T-cell (primary cell): ENCODE data around the gene GRIN2C. TPM values are rescaled to one million over a fixed set of nuclear protein-coding genes. Genes with fewer than 3 reads are reported as not detected.

Experiments used
- ATAC-seq, 4 experiments: fragments of 200-7000 bp in 3 of 4; fragments of 150-1000 bp in 1 of 4; cut with Tn5 transposase; replicated peaks in 1 of 4; 1 replicate in 3 of 4; 2 replicates in 1 of 4; pipeline ENCODE4 v1.10.0; 2021; ENCODE audit warnings: moderate library complexity in 3 of 4, mild to moderate bottlenecking in 2 of 4, moderate number of reproducible peaks in 1 of 4
- CTCF ChIA-PET, 2 donors: fragments of 300-600 bp; sonication (Branson Sonifier 250); formaldehyde crosslinking; loops; one replicate each; lab custom pipeline; 2022; ENCODE audit warnings: antibody characterized with exemption in 2 of 2; lab: Charles Lee
- POLR2A ChIA-PET, 2 donors: fragments of 300-600 bp; sonication (Branson Sonifier 250); formaldehyde crosslinking; loops; one replicate each; lab custom pipeline; 2022; ENCODE audit warnings: antibody characterized with exemption in 2 of 2; lab: Charles Lee
- DNase-seq, 35 experiments: peaks; one replicate each; pipeline versions ENCODE4 v3.0.0 to v3.0.0-alpha.2; 2013 to 2023
- H3K27ac ChIP-seq: one replicate; pipeline ENCODE4 v1.5.1; 2013; ENCODE audit warnings: low read length
- H3K27me3 ChIP-seq, 2 experiments: replicated peaks in 1 of 2; 1 replicate in 1 of 2; 2 replicates in 1 of 2; pipeline versions ENCODE4 v1.6.1 to v1.7.0; 2013; ENCODE audit warnings: low read length in 1 of 2, mixed read lengths in 1 of 2; ENCODE audit not compliant: control insufficient read depth in 2 of 2, insufficient read depth in 2 of 2; ENCODE audit errors: extremely low read depth in 1 of 2
- H3K36me3 ChIP-seq, 2 donors: 1 replicate in 1 of 2; 2 replicates in 1 of 2; pipeline versions ENCODE4 v1.6.1 to v1.7.0; 2013; ENCODE audit warnings: low read length in 1 of 2; ENCODE audit not compliant: control insufficient read depth in 2 of 2, insufficient read depth in 1 of 2; ENCODE audit errors: extremely low read depth in 1 of 2
- H3K4me1 ChIP-seq, 2 experiments: 1 replicate in 1 of 2; 2 replicates in 1 of 2; pipeline versions ENCODE4 v1.6.1 to v1.7.0; 2013; ENCODE audit warnings: low read length in 2 of 2, mixed read lengths in 1 of 2; ENCODE audit not compliant: insufficient read depth in 2 of 2, control insufficient read depth in 1 of 2; ENCODE audit errors: extremely low read depth in 1 of 2
- H3K4me3 ChIP-seq, 2 donors: 1 replicate in 1 of 2; 2 replicates in 1 of 2; pipeline versions ENCODE4 v1.5.1 to v1.7.0; 2013; ENCODE audit warnings: mild to moderate bottlenecking in 2 of 2, low read length in 1 of 2, moderate library complexity in 1 of 2; ENCODE audit not compliant: control insufficient read depth in 1 of 2; ENCODE audit errors: extremely low read depth in 1 of 2
- H3K9me3 ChIP-seq: 2 replicates; pipeline ENCODE4 v1.7.0; 2013
- H3K27ac Mint-ChIP-seq, 2 donors: one replicate each; pipeline ENCODE4 v1.8.0; 2020 to 2021; ENCODE audit warnings: mild to moderate bottlenecking in 2 of 2, mixed read lengths in 2 of 2
- H3K27me3 Mint-ChIP-seq, 2 donors: one replicate each; pipeline ENCODE4 v1.8.0; 2021 to 2022; ENCODE audit warnings: mixed read lengths in 2 of 2
- H3K36me3 Mint-ChIP-seq: one replicate; pipeline ENCODE4 v1.8.0; 2021; ENCODE audit warnings: mixed read lengths
- H3K4me1 Mint-ChIP-seq, 3 donors: one replicate each; pipeline ENCODE4 v1.8.0; 2020 to 2022; ENCODE audit warnings: mixed read lengths in 3 of 3, mild to moderate bottlenecking in 1 of 3
- H3K4me3 Mint-ChIP-seq, 3 donors: one replicate each; pipeline ENCODE4 v1.8.0; 2020 to 2022; ENCODE audit warnings: mild to moderate bottlenecking in 3 of 3, mixed read lengths in 3 of 3, moderate library complexity in 3 of 3
- H3K9me3 Mint-ChIP-seq, 3 donors: one replicate each; pipeline ENCODE4 v1.8.0; 2020 to 2022; ENCODE audit warnings: mixed read lengths in 3 of 3
- WGBS: methylation state at CpG from one replicate; pipeline ENCODE4 v1.1.5; 2013; ENCODE audit warnings: missing lambda C conversion rate; ENCODE audit not compliant: insufficient coverage; 5-methylcytosine and 5-hydroxymethylcytosine counted together
- total RNA-seq, 35 experiments: library from RNA in 6 of 35; stranded (reverse) in 6 of 35; fragments of 120-200 nt in 1 of 35; gene quantifications; one replicate each; pipeline versions ENCODE4 v1.2.1 to v1.2.4 and lab custom pipeline; 2013 to 2026

The GRIN2C gene
- total RNA-seq, 5 donors from 2014 or later (not counting 1 experiment from before 2014, with no cell fraction given): not detected

GRCh38 chr17:74803971-74804370 lies 55.7 kb downstream of the GRIN2C start:
- WGBS: 89% methylated on average over 4 of the region's 5 CpGs
- no peaks in the 10 kb centered on the region for H3K9me3 Mint-ChIP-seq
- peaks cover 44% of the 10 kb centered on the region for H3K36me3 Mint-ChIP-seq
- H3K4me3 Mint-ChIP-seq: no peak overlapping the region
- no peaks in the 10 kb centered on the region for H3K27me3 ChIP-seq
- H3K27me3 Mint-ChIP-seq: no peaks in the 10 kb centered on the region
- ATAC-seq (no peak), DNase-seq (no peak)
- peaks cover 0 to 5% (median 0%) of the 10 kb centered on the region in 3 donors for H3K4me1 Mint-ChIP-seq
- peaks cover 33 to 61% of the 10 kb centered on the region in 2 donors for H3K36me3 ChIP-seq
- H3K27ac ChIP-seq: no peak overlapping the region
- H3K4me3 ChIP-seq: no peak overlapping the region
- no peak overlapping the region for H3K27ac Mint-ChIP-seq
- no peaks in the 10 kb centered on the region for H3K4me1 ChIP-seq
- ChIA-PET CTCF (no interaction called here), POLR2A (no interaction called here)
- H3K9me3 ChIP-seq: no peaks in the 10 kb centered on the region

- no peak for ATAC-seq
- ChIA-PET CTCF (no interaction called here), POLR2A (no interaction called here)
- H3K27ac Mint-ChIP-seq: no peak overlapping the region
- Histone ChIP-seq H3K27me3 (no peaks in the 10 kb centered on the region), H3K4me3 (no peak overlapping the region), H3K4me1 (no peaks in the 10 kb centered on the region), H3K27ac (no peak overlapping the region), H3K9me3 (no peaks in the 10 kb centered on the region), H3K36me3 (peaks cover 33 to 61% of the 10 kb centered on the region in 2 donors)
- H3K27me3 Mint-ChIP-seq: no peaks in the 10 kb centered on the region
- no peak overlapping the region for H3K4me3 Mint-ChIP-seq
- no peak for DNase-seq
- H3K4me1 Mint-ChIP-seq: peaks cover 0 to 5% (median 0%) of the 10 kb centered on the region in 3 donors
- 93% methylated on average over 4 of the region's 12 CpGs for WGBS
- peaks cover 49% of the 10 kb centered on the region for H3K36me3 Mint-ChIP-seq
- H3K9me3 Mint-ChIP-seq: no peaks in the 10 kb centered on the region
Observed at GRCh38 chr17:74803388-74803930, 56.2 kb downstream of the GRIN2C start.

- H3K4me3 Mint-ChIP-seq: no peak overlapping the region
- DNase-seq (no peak), ATAC-seq (no peak)
- H3K27ac ChIP-seq: no peak overlapping the region
- peaks cover 59% of the 10 kb centered on the region for H3K36me3 Mint-ChIP-seq
- H3K4me3 ChIP-seq: no peak overlapping the region
- H3K4me1 Mint-ChIP-seq: peaks cover 0 to 5% (median 2%) of the 10 kb centered on the region in 3 donors
- ChIA-PET CTCF (no interaction called here), POLR2A (no interaction called here)
- peaks cover 36 to 68% of the 10 kb centered on the region in 2 donors for H3K36me3 ChIP-seq
- no peaks in the 10 kb centered on the region for H3K4me1 ChIP-seq
- WGBS: no CpG with 5 or more reads among the region's 8 CpGs
- H3K9me3 Mint-ChIP-seq: no peaks in the 10 kb centered on the region
- no peaks in the 10 kb centered on the region for H3K27me3 ChIP-seq
- no peaks in the 10 kb centered on the region for H3K27me3 Mint-ChIP-seq
- no peaks in the 10 kb centered on the region for H3K9me3 ChIP-seq
- no peak overlapping the region for H3K27ac Mint-ChIP-seq
Observed at GRCh38 chr17:74801896-74802295, 57.8 kb downstream of the GRIN2C start.

GRCh38 chr17:74800531-74800930 lies 59.2 kb downstream of the GRIN2C start:
- H3K4me3 Mint-ChIP-seq: no peak overlapping the region
- H3K27ac Mint-ChIP-seq: no peak overlapping the region
- no peaks in the 10 kb centered on the region for H3K27me3 Mint-ChIP-seq
- Histone ChIP-seq H3K4me1 (no peaks in the 10 kb centered on the region), H3K27me3 (no peaks in the 10 kb centered on the region), H3K27ac (no peak overlapping the region), H3K9me3 (no peaks in the 10 kb centered on the region), H3K4me3 (no peak overlapping the region), H3K36me3 (peaks cover 34 to 76% of the 10 kb centered on the region in 2 donors)
- DNase-seq (no peak), ATAC-seq (no peak)
- H3K4me1 Mint-ChIP-seq: peaks cover 0 to 5% (median 2%) of the 10 kb centered on the region in 3 donors
- POLR2A ChIA-PET: no interaction called here
- WGBS: 93% methylated on average over 7 of the region's 7 CpGs
- no peaks in the 10 kb centered on the region for H3K9me3 Mint-ChIP-seq
- CTCF ChIA-PET: no interaction called here
- H3K36me3 Mint-ChIP-seq: peaks cover 66% of the 10 kb centered on the region

GRCh38 chr17:74799097-74799496 lies 60.6 kb downstream of the GRIN2C start:
- POLR2A ChIA-PET: no interaction called here

GRCh38 chr17:74798239-74798707 lies 61.4 kb downstream of the GRIN2C start:
- peaks cover 0 to 2% (median 0%) of the 10 kb centered on the region in 3 donors for H3K4me1 Mint-ChIP-seq
- H3K4me3 Mint-ChIP-seq: no peak overlapping the region
- Histone ChIP-seq H3K27ac (no peak overlapping the region), H3K36me3 (peaks cover 41 to 83% of the 10 kb centered on the region in 2 donors), H3K9me3 (no peaks in the 10 kb centered on the region), H3K27me3 (no peaks in the 10 kb centered on the region), H3K4me3 (no peak overlapping the region), H3K4me1 (no peaks in the 10 kb centered on the region)
- ATAC-seq (no peak), DNase-seq (no peak)
- ChIA-PET POLR2A (no interaction called here), CTCF (no interaction called here)
- peaks cover 66% of the 10 kb centered on the region for H3K36me3 Mint-ChIP-seq
- no peaks in the 10 kb centered on the region for H3K27me3 Mint-ChIP-seq
- H3K27ac Mint-ChIP-seq: no peak overlapping the region
- 100% methylated on average over 2 of the region's 8 CpGs for WGBS
- no peaks in the 10 kb centered on the region for H3K9me3 Mint-ChIP-seq

More at GRCh38 chr17:74799097-74799496, 60.6 kb downstream of the GRIN2C start:
- WGBS: 98% methylated on average over 13 of the region's 14 CpGs
- Mint-ChIP-seq H3K36me3 (peaks cover 70% of the 10 kb centered on the region), H3K4me1 (peaks cover 0 to 2% (median 2%) of the 10 kb centered on the region in 3 donors), H3K27ac (no peak overlapping the region), H3K27me3 (no peaks in the 10 kb centered on the region), H3K9me3 (no peaks in the 10 kb centered on the region), H3K4me3 (no peak overlapping the region)
- no peaks in the 10 kb centered on the region for H3K9me3 ChIP-seq
- no peak overlapping the region for H3K4me3 ChIP-seq
- H3K27me3 ChIP-seq: no peaks in the 10 kb centered on the region
- peaks cover 42 to 77% of the 10 kb centered on the region in 2 donors for H3K36me3 ChIP-seq
- no peaks in the 10 kb centered on the region for H3K4me1 ChIP-seq
- ATAC-seq (no peak), DNase-seq (no peak)
- CTCF ChIA-PET: no interaction called here
- H3K27ac ChIP-seq: no peak overlapping the region
